GM12878 (cell line): ENCODE results near the gene UBE2O.

Experiments
- BMI1 ChIP-seq: fragments of 450-650 bp; IDR thresholded peaks from 2 replicates; pipeline ENCODE4 v1.6.1; 2016; ENCODE audit warnings: mild to moderate bottlenecking, moderate library complexity, borderline replicate concordance
- EZH2 ChIP-seq: IDR thresholded peaks from 2 replicates; pipeline ENCODE4 v1.6.1; 2012; ENCODE audit warnings: low read depth, mild to moderate bottlenecking, control low read depth, inconsistent platforms, low read length, borderline replicate concordance; ENCODE audit not compliant: control insufficient read depth
- POLR2A ChIP-seq: IDR thresholded peaks from 2 replicates; pipeline ENCODE4 v1.6.1; 2011; ENCODE audit warnings: low read depth, mild to moderate bottlenecking, low read length
- POLR2AphosphoS2 ChIP-seq: IDR thresholded peaks from 2 replicates; pipeline ENCODE4 v1.6.1; 2011; ENCODE audit warnings: low read depth, mild to moderate bottlenecking, low read length, improper control_type of control experiment, moderate library complexity
- SMARCA5 ChIP-seq: fragments of 450-650 bp; IDR thresholded peaks from 2 replicates; pipeline ENCODE4 v1.6.1; 2017; ENCODE audit warnings: mild to moderate bottlenecking
- TAF1 ChIP-seq: IDR thresholded peaks from 2 replicates; pipeline ENCODE4 v1.6.1; 2011; ENCODE audit warnings: mild to moderate bottlenecking, low read depth, low read length, borderline replicate concordance
- TF ChIP-seq, protein P1 (sequence below): IDR thresholded peaks from 2 replicates; pipeline ENCODE4 v1.6.1; 2012; ENCODE audit warnings: low read depth, low read length, improper control_type of control experiment

- TF ChIP-seq, protein P1, sequence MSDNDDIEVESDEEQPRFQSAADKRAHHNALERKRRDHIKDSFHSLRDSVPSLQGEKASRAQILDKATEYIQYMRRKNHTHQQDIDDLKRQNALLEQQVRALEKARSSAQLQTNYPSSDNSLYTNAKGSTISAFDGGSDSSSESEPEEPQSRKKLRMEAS = no peak
- TF ChIP-seq SMARCA5 (no peak), BMI1 (no peak), TAF1 (no peak), EZH2 (no peak), POLR2A (no peak), POLR2AphosphoS2 (no peak)
These were observed 85.3 kb downstream of the UBE2O start for GRCh38 chr17:76367642-76368041.
